Left colon (tissue), 2 donors: ENCODE data around the gene NET1. TPM values are rescaled to one million over a fixed set of nuclear protein-coding genes. Genes with fewer than 3 reads are reported as not detected.
"Not testable (repeated sequence)": the region's sequence is repeated elsewhere in the genome, so short reads cannot be mapped to it uniquely, and the experiment has no call there.

Experiments
- ATAC-seq: fragments of 200-7000 bp; cut with Tn5 transposase; one replicate; pipeline ENCODE4 v1.9.1; 2020; ENCODE audit warnings: mild to moderate bottlenecking, moderate library complexity
- DNase-seq, 2 donors: peaks; one replicate each; pipeline ENCODE4 v3.0.0-alpha.2; 2020
- intact Hi-C, 2 donors: fragments of 100-400 bp; cut with DNase I in 1 of 2; cut with micrococcal nuclease in 1 of 2; formaldehyde crosslinking; loops; one replicate each; pipeline versions ENCODE4 v1.11.2 to v1.14.0; 2022; cut with DNase I, micrococcal nuclease
- long read RNA-seq: library from polyadenylated mRNA; unstranded; transcript quantifications from one replicate; pipeline ENCODE4 v2.0.0, GENCODE V29; 2021
- total RNA-seq, 2 donors: library from RNA; stranded (reverse); fragmentation: NEBNext Ultra II Directional; extraction: Animal tissue kit (Norgen Biotek cat#: 25700); gene quantifications; one replicate each; pipeline ENCODE4 v1.2.1, GENCODE V29; 2021
- donor health status: DM: no; HTN: no; CAD: no.
- donor health status: DM: yes; HTN: yes; CAD: no.

The NET1 gene
- 100 to 1,000 TPM; 307 to 355 TPM for total RNA-seq
- long read RNA-seq, transcript NET1-201 (12 exons, 3,402 nt), result minor isoform, 6 of 227 reads
- long read RNA-seq, transcript NET1-202 (10 exons, 3,253 nt), result major isoform, 132 of 227 reads
- long read RNA-seq, partial matches to known transcripts, result 73 of 227 reads
- long read RNA-seq, other reads (novel, unspliced or antisense), result 16 of 227 reads

- intact Hi-C loops, result no loop called here
- peak; percentile 99 for ATAC-seq
- DNase-seq, result peak; percentile 89 to 90
These were observed at the start of gene NET1 for GRCh38 chr10:5412277-5412941. Gene NET1, plus strand, starts transcription at chr10:5412557. Its CDS starts 136 bp downstream, at chr10:5412693.

GRCh38 chr10:5362873-5363272, 49.5 kb upstream of the NET1 start:
- ATAC-seq (no peak), DNase-seq (no peak)
- intact Hi-C loops, result no loop called here

- no peak for ATAC-seq
- intact Hi-C loops, result no loop called here
- no peak for DNase-seq
These were observed 48.0 kb upstream of the NET1 start for GRCh38 chr10:5364374-5364773.

GRCh38 chr10:5364890-5365338, 47.4 kb upstream of the NET1 start, which contains the start of gene UCN3:
Gene UCN3, plus strand, starts transcription at chr10:5364966. Its CDS starts 8,755 bp downstream, at chr10:5373721.
- peak; percentile 30 for ATAC-seq
- intact Hi-C loops, result no loop called here

GRCh38 chr10:5365928-5366327, 46.4 kb upstream of the NET1 start:
- DNase-seq, result no peak
- ATAC-seq, result no peak
- intact Hi-C loops, result no loop called here

More at GRCh38 chr10:5364890-5365338, 47.4 kb upstream of the NET1 start, which contains the start of gene UCN3:
- DNase-seq, result peak in 1 of 2 donors; percentile 11

GRCh38 chr10:5369362-5370158, 42.8 kb upstream of the NET1 start:
- peak; percentile 63 for ATAC-seq
- intact Hi-C loops, result no loop called here
- no peak for DNase-seq

- ATAC-seq (no peak), DNase-seq (no peak)
- intact Hi-C loops, result no loop called here
These were observed 41.6 kb upstream of the NET1 start for GRCh38 chr10:5370493-5371352.

- no peak for ATAC-seq
- DNase-seq, result no peak
- intact Hi-C loops, result no loop called here
These were observed 39.0 kb upstream of the NET1 start for GRCh38 chr10:5373307-5373706.

- DNase-seq (no peak), ATAC-seq (no peak)
- intact Hi-C loops, result no loop called here
These were observed 38.3 kb upstream of the NET1 start for GRCh38 chr10:5373891-5374611.

GRCh38 chr10:5376450-5376849, 35.9 kb upstream of the NET1 start:
- no peak for ATAC-seq
- no peak for DNase-seq
- intact Hi-C loops, result no loop called here

GRCh38 chr10:5379202-5379601, 33.2 kb upstream of the NET1 start:
- intact Hi-C loops, ATAC-seq, DNase-seq: not testable (repeated sequence)

GRCh38 chr10:5380395-5380794, 32.0 kb upstream of the NET1 start:
- ATAC-seq, DNase-seq: not testable (repeated sequence)
- intact Hi-C loops, result loop anchor here in 1 of 2 donors (10.0 kb wide), 1 partner anchor 526 kb away; no protein-coding TSS in a partner anchor

- no peak for DNase-seq
- intact Hi-C loops, result loop anchor here in 1 of 2 donors (10.0 kb wide), 1 partner anchor 526 kb away; no protein-coding TSS in a partner anchor
- ATAC-seq, result no peak
These were observed 31.2 kb upstream of the NET1 start for GRCh38 chr10:5381187-5381586.

- DNase-seq (no peak), ATAC-seq (no peak)
- intact Hi-C loops, result loop anchor here in 1 of 2 donors (10.0 kb wide), 1 partner anchor 530 kb away; no protein-coding TSS in a partner anchor
These were observed 27.1 kb upstream of the NET1 start for GRCh38 chr10:5385224-5385623.

- DNase-seq, result no peak
- ATAC-seq, result no peak
- intact Hi-C loops, result loop anchor here in 1 of 2 donors (10.0 kb wide), 1 partner anchor 532 kb away; no protein-coding TSS in a partner anchor
These were observed 25.2 kb upstream of the NET1 start for GRCh38 chr10:5387169-5387568.

- ATAC-seq, result no peak
- intact Hi-C loops, result no loop called here
These were observed 21.7 kb upstream of the NET1 start for GRCh38 chr10:5390607-5391205.

GRCh38 chr10:5391790-5392189, 20.6 kb upstream of the NET1 start:
- intact Hi-C loops, result no loop called here
- no peak for DNase-seq
- ATAC-seq, result no peak

More at GRCh38 chr10:5390607-5391205, 21.7 kb upstream of the NET1 start:
- DNase-seq, result no peak
